ENCODE data around the gene KCTD6.

Gene KCTD6

GRCh38 chr3:58491506-58492402 is at the start of gene KCTD6:
KCTD6 (plus strand) TSS chr3:58492096; CDS start chr3:58498756, 6,660 bp downstream.
- peak; percentile 88 to 92 for DNase-seq

GRCh38 chr3:58452176-58452575 is 39.7 kb upstream of the KCTD6 start:
- DNase-seq: peak; percentile 10 to 26

DNA sequence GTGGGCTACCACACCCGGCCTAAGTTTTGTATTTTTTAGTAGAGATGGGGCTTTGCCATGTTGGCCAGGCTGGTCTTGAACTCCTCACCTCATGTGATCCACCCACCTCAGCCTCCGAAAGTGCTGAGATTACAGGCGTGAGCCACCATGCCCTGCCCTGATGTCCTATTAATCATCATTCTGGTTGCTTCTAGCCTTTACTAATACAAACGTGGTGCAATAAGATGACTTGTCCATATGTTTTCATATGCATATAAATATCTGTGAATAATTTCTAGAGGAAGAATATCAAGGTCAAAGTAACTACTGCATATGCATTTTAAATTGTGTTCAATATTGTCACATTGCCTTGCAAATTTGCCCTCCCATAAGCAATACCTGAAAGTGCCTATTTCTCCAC is 32.7 kb upstream of the KCTD6 start:
- no peak for DNase-seq

DNA sequence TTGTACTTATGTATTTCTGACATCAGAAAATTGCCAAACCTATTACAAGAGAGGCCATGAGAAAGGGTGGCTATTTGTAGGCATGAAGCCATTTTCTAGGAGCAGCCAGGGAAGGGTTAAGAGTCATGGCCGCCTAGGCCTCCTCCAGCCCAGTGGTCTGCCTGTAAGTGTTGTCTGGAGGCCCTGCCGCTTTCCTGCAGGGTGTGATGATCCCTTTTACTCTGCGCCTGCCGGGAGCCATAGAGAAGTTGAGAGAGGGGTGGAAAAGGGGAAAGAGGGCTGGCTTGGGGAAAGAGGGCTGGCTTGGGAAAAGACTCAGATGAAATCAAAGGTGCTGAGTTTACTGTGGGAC is 29.1 kb upstream of the KCTD6 start:
- peak in 1 of 2 experiments; percentile 51 for DNase-seq

- DNase-seq: peak; percentile 73 to 84
Measured at GRCh38 chr3:58463181-58463941, 28.5 kb upstream of the KCTD6 start.

DNA sequence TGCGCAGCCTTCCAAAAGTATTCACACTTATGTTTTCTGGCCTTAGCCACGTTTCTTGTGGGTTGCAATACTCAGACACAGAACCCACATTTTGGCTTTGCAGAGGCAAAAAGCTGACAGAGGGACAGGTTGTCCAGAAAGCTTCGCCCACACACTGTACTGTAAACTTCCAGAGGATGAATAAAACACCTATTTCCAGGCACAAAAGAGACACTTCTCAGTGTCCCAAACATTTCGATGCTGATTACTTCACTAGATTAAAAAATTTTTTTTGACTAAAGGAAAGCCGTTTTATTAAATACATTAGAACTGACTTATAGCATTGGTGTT is 28.0 kb upstream of the KCTD6 start:
- DNase-seq: no peak

DNA sequence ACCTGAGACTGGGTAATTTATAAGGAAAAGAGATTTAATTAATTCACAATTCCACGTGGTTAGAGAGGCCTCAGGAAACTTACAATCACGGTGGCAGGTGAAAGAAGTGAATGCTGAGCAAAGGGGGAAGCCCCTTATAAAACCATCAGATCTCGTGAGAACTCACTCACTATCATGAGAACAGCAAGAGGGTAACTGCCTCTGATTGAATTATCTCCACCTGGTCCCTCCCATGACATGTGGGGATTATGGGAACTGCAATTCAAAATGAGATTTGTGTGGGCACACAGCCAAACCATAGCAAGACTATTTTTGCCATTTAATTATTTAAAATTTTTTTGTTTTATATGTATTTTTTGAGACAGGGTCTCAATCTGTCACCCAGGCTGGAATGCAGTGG is 27.0 kb upstream of the KCTD6 start:
- no peak for DNase-seq

DNA sequence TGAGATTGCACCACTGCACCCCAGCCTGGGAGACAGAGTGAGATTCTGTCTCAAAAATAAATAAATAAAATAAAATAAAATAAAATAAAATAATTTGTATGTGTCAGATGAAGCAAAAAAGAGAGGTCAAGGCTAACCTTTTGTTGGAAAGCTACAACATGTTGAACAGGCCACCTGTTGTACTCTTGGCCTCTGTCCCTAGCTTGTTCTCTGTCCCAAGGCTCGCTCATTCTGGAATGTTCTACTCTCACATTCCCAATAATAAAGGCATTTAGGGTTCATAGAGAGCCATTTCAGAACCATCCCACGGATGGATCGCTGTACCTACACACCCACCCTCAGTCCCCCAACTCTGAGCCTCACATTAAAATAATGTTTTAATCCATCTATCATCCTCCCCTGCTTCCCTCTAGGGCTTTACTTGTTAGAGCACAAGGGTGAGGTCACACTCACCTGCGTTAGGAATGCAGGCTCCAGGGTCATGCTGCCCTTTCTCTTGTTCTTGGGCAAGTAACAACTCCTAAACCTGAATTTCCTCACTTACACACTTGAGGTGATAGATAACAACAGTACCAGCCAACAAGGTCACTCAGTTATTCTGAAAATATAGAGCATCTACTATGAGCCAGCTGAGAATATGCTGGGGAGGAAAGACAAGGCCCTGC is 24.9 kb upstream of the KCTD6 start:
- no peak for DNase-seq

DNA sequence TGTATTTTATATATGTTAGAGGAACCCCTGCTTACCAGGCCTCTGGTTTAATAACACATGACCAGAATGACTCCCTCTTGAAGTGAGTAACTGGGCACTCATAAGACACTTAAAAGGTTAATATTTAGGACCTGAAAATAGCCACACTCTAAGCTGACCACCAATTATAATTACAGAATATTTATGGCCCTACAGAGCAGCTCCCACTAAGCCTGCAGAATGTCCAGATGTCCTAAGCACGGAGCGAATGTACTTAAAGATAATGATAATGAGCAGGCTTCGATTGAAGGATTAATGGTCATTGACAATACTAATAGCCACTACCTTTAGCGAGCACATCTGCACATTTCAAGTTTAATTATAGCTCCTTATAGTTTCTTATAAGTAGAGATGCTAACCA is 22.8 kb upstream of the KCTD6 start:
- DNase-seq: no peak

- DNase-seq: no peak
Measured at GRCh38 chr3:58470363-58471024, 21.4 kb upstream of the KCTD6 start.

GRCh38 chr3:58471025-58471887 is 20.6 kb upstream of the KCTD6 start:
- DNase-seq: peak; percentile 88 to 91

DNA sequence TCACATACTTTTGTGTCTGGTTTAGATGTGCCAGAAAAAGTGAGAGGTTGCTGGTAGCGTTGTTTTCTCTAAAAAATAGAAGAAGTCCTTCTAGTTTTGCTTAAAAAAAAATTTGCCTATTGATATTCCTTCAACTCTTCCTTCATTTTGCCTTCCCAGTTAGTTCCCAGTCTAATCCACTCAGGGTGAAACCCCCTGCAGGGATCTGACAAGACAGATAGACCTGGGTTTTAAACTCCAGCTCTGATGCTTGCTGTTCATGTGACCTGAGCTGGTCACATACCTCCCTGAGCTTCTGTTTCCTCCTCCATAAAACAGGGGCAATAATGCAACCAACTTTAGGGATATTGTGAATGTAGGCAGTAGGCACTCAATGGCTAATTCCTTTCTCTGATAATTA is 18.6 kb upstream of the KCTD6 start:
- DNase-seq: no peak

DNA sequence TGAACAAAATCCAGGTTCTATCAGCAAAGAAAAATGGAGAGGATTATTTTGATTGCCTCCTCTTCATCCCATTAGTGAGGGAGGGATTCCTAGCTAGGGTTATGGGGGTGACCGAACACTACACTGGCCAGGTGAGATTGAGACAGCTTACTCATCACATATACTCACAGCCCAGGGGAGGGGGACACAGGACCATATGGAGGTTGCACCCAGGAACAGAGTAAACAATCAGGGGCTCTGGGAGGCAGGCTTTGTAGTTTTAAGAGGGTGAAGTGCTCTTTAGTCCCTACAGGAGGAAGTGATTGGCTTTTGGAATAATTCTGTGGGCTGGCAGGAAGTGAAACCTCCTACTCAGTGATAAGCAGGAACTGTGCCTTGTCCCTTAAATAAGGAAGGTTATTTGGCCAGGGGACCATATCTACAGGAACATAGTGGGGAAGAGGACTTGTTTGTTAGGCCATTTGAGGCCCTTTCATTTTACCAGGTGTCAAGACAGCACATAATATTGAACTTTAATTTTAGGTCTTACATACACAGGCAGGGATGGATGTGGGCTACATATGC is 17.5 kb upstream of the KCTD6 start:
- no peak for DNase-seq

DNA sequence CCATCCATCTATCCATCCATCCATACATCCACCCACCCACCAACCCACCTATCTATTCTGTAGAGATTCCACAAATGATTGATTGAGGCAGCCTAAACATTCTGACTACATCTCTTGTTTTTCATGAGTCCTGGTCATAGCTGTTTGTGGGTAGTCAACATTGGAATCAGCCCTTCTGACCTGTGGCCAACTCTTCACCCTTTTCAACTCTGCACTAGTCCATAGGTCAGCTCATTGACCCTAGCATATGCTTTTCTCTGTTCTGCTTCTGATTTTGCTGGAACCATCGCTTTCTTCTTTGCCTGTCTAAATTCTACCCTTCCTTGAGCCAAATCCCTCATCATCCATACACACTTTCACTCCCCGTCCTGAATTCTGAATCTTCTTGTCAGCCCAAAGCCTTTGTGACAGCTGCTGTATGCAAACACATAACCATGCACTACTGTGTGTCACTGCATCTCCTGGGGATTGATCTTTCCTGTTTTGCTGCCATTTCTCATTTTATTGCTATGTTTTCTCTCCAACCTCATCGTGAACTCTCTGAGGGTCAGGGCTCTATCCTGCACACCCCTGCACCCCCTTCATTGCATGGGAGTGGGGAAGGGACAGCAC is 16.8 kb upstream of the KCTD6 start:
- DNase-seq: no peak

DNA sequence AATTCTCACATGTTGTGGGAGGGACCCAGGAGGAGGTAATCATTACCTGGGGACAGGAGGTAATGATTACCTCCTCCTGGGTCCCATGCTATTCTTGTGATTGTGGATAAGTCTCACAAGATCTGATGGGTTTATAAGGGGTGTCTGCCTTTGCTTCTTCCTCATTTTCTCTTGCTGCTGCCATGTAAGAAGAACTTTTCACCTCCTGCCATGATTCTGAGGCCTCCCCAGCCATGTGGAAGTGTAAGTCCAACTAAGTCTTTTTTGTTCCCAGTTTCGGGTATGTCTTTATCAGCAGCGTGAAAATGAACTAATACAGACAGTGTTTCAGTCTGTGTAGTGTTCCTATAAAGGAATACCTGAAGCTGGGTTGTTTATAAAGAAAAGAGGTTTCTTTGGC is 13.1 kb upstream of the KCTD6 start:
- no peak for DNase-seq

DNA sequence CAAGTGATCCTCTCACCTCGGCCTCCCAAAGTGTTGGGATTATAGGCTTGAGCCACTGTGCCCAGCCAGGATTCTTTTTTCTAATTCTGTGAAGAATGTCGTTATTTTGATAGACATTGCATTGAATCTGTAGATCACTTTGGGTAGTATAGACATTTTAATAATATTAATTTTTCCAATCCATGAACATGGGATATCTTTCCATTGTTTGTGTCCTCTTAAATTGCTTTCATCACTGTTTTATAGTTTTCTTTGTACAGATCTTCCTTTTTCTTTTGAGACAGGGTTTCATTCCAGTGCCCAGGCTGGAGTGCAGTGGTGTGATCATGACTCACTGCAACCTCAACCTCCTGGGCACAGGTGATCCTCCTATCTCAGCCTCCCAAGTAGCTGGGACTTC is 11.6 kb upstream of the KCTD6 start:
- no peak for DNase-seq

- DNase-seq: no peak
Measured at GRCh38 chr3:58482917-58483636, 8.8 kb upstream of the KCTD6 start.

DNA sequence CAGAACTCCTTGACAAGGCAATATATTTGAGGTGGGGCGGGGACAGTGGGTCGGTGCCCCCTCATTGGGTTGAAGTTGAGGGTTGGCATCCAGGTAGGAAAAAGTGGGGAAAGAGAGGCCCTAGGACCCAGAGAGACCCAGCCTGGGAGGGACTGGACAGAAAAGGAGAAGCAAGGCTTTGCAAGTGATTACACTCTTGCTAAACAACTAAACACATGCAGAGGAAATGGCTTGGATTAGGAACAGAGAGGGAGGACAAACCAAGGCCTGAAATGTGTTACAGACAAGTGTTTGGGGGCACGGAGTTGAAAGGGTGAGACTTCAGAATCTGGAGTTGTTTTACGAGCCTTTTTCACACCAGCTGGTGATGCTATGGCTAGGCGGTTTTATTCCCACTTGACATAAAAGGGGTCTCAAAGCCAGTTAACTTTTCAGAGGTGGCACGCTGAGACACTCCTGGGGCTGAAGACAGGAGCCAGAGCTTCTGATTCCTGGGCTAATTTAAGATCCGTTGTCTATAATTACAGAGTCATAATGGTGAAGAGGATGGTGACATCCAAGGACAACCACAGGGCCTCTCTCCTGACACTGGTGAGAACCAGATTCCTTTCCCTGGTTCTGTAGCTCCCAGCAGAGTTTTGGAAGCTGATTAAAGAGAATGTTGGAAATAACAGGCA is 7.7 kb upstream of the KCTD6 start:
- DNase-seq: no peak

- DNase-seq: no peak
Measured at GRCh38 chr3:58484722-58485069, 7.2 kb upstream of the KCTD6 start.

DNA sequence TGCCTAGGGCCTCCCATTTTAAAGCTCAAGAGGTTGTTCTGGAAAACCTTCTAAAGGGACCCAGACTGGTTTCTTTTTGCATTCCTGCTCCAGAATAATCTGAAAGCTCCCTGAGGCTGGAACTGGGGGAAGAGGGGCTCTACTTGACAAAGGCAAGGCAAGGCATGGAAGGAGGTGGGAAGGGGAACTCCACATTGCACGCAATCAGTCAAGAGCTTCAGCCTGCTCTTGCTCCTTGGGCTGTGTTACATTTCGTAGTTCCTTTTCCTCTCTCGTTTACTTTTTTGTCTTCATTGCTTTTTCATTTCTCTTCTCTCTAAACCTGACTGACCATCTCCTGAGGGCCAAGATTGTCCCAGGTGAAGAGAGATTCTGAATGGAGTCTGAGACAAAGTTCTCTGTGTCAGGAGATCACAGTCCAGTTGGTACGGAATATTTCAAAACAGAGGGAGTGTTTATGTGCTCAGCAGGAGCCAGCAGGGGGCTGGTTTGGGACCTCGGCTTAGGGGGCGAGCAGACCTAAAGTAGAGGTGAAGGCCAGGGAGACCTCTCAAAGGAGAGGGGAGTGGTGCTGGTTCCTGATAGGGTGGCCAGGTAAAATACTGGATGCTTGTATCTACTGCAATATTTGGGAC is 6.0 kb upstream of the KCTD6 start:
- no peak for DNase-seq

Data from SHP77 (cell line).